Keratinocyte (primary cell): ENCODE data around the gene FOXE3. TPM values are rescaled to one million over a fixed set of nuclear protein-coding genes. Genes with fewer than 3 reads are reported as not detected.

Experiments
- DNase-seq: peaks from one replicate; pipeline ENCODE4 v3.0.0-alpha.2; 2011; ENCODE audit warnings: low read depth, missing footprints, low spot score
- FAIRE-seq: peaks from 2 replicates; lab custom pipeline; 2011; peaks lifted over from hg19 to GRCh38; lab: Jason Lieb, UNC
- H2AFZ ChIP-seq: 2 replicates; pipeline ENCODE4 v1.6.0; 2012; ENCODE audit warnings: low read length, control low read depth, inconsistent platforms; ENCODE audit not compliant: control insufficient read depth
- H3K27ac ChIP-seq: 2 replicates; pipeline ENCODE4 v1.5.1; 2011; ENCODE audit warnings: low read length; ENCODE audit not compliant: control insufficient read depth, insufficient read depth
- H3K27me3 ChIP-seq: 3 replicates; pipeline ENCODE4 v1.6.0; 2011; ENCODE audit warnings: low read length; ENCODE audit not compliant: control insufficient read depth, insufficient read depth; ENCODE audit errors: extremely low read depth
- H3K36me3 ChIP-seq, 2 experiments: 2 replicates in 1 of 2; 3 replicates in 1 of 2; pipeline ENCODE4 v1.5.1; 2011; ENCODE audit warnings: low read length in 2 of 2, mild to moderate bottlenecking in 1 of 2; ENCODE audit not compliant: control insufficient read depth in 2 of 2, insufficient read depth in 2 of 2; ENCODE audit errors: extremely low read depth in 1 of 2
- H3K4me1 ChIP-seq: 3 replicates; pipeline ENCODE4 v1.5.1; 2011; ENCODE audit warnings: low read length; ENCODE audit not compliant: control insufficient read depth, insufficient read depth; ENCODE audit errors: extremely low read depth
- H3K4me2 ChIP-seq: 3 replicates; pipeline ENCODE4 v1.6.0; 2011; ENCODE audit warnings: low read depth, low read length; ENCODE audit not compliant: control insufficient read depth, insufficient read depth; ENCODE audit errors: extremely low read depth
- H3K4me3 ChIP-seq, 3 experiments: fragments of 200-600 bp in 1 of 3; sonication (generic) in 1 of 3; 2 replicates in 2 of 3; 3 replicates in 1 of 3; pipeline ENCODE4 v1.5.1; 2011 to 2016; ENCODE audit warnings: low read length in 3 of 3, mild to moderate bottlenecking in 3 of 3, control low read depth in 2 of 3, inconsistent platforms in 1 of 3, low read depth in 1 of 3, mixed read lengths in 1 of 3, mixed run types in 1 of 3, moderate library complexity in 1 of 3; ENCODE audit not compliant: control insufficient read depth in 2 of 3, insufficient read depth in 2 of 3; ENCODE audit errors: extremely low read depth in 1 of 3
- H3K79me2 ChIP-seq: 2 replicates; pipeline ENCODE4 v1.6.0; 2012; ENCODE audit warnings: low read length; ENCODE audit not compliant: control insufficient read depth, insufficient read depth
- H3K9ac ChIP-seq: 3 replicates; pipeline ENCODE4 v1.6.0; 2011; ENCODE audit warnings: low read length; ENCODE audit not compliant: control insufficient read depth, insufficient read depth; ENCODE audit errors: extremely low read depth
- H3K9me1 ChIP-seq: 3 replicates; pipeline ENCODE4 v1.6.0; 2011; ENCODE audit warnings: low read length; ENCODE audit not compliant: control insufficient read depth, insufficient read depth; ENCODE audit errors: extremely low read depth
- H3K9me3 ChIP-seq: 2 replicates; pipeline ENCODE4 v1.5.1; 2012; ENCODE audit warnings: low read depth, low read length; ENCODE audit not compliant: control insufficient read depth
- H4K20me1 ChIP-seq: 3 replicates; pipeline ENCODE4 v1.6.0; 2011; ENCODE audit warnings: low read length; ENCODE audit not compliant: control insufficient read depth, insufficient read depth; ENCODE audit errors: extremely low read depth
- CTCF ChIP-seq, 3 experiments: IDR thresholded peaks in 1 of 3; conservative IDR thresholded peaks in 1 of 3; optimal IDR thresholded peaks in 1 of 3; 2 replicates in 2 of 3; 3 replicates in 1 of 3; pipeline versions ENCODE3 to v1.5.1; 2011; ENCODE audit warnings: low read length in 3 of 3, mild to moderate bottlenecking in 3 of 3, moderate library complexity in 2 of 3, control low read depth in 1 of 3, inconsistent platforms in 1 of 3; ENCODE audit not compliant: insufficient read depth in 2 of 3; ENCODE audit errors: extremely low read depth in 1 of 3
- EZH2 ChIP-seq: IDR thresholded peaks from one replicate; pipeline ENCODE4 v1.6.1; 2012; ENCODE audit warnings: inconsistent platforms, mild to moderate bottlenecking, low read length, moderate library complexity
- dilution Hi-C: fragments of 300-500 bp; cut with MboI; formaldehyde crosslinking; loops from one replicate; pipeline ENCODE4 v1.7.0; 2020; ENCODE audit warnings: low sequenced_read_pairs; ENCODE audit not compliant: extremely low pct_ligation_motif_present
- polyA plus RNA-seq, 5 experiments: library from polyadenylated mRNA; depleted of rRNA in 3 of 5; stranded (reverse) in 3 of 5; stranded (forward) in 1 of 5; unstranded in 1 of 5; fragments of >200 nt; gene quantifications; 1 replicate in 1 of 5; 2 replicates in 3 of 5; 3 replicates in 1 of 5; pipeline versions ENCODE4 v1.2.1 to v1.2.3, GENCODE V29; 2011 to 2012; ENCODE audit warnings: missing spikeins in 2 of 5, low read depth in 1 of 5, low replicate concordance in 1 of 5

The FOXE3 gene
- polyA plus RNA-seq, 1 donor (not counting 4 experiments of a cell fraction or from before 2014, with no cell fraction given) = not detected

DNA sequence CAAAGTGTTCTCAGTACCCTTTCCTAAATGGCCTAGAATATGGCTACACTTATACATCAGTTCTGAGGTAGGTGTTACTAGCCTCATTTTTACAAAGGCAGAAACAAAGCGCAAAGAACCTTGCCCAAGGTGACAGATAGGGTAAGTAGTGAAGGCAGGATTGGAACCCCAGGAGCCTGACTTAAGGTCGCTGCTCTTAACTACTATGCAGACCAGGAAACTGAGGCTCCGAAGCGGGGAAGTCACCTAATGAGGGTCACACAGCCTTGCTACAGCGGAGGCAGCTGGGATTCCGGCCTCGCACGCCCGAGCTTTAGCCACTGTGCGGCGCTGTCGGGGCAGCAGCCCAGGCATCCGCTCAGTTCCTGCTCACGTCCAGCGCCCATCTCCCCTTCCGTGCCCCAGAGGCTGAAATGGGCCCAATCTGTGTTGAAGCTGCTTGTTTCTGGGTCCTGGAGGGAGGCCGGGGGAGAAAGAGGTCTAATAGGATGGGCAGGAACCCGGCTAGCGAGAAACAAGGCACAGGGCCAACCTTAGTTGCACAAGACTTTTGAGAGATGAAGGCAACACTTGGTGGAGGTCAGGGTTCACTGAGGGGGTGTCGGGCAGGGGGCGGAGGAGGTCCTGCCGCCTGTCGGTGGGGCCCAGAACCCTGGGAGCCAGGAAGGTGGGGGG, 20.4 kb downstream of the FOXE3 start:
- Histone ChIP-seq H4K20me1 (peaks cover 6% of the 10 kb centered on the region), H3K9ac (peak overlapping the region; percentile 66), H3K79me2 (peaks cover 4% of the 10 kb centered on the region), H3K4me3 (peak overlapping the region; percentile 64 to 87 (median 71)), H3K27me3 (peaks cover 50% of the 10 kb centered on the region), H3K27ac (peak overlapping the region; percentile 20), H3K4me2 (peak overlapping the region; percentile 90), H3K9me3 (no peaks in the 10 kb centered on the region), H3K4me1 (peaks cover 46% of the 10 kb centered on the region), H2AFZ (peak overlapping the region; percentile 87), H3K36me3 (no peaks in the 10 kb centered on the region), H3K9me1 (no peaks in the 10 kb centered on the region)
- FAIRE-seq (peak; percentile 36), DNase-seq (no peak)
- dilution Hi-C loops = no loop called here
- TF ChIP-seq CTCF (optimal IDR thresholded peaks at IDR 0.05 in 1 of 3, IDR thresholded peaks at IDR 0.05 in 1 of 3, conservative IDR thresholded peaks at IDR 0.05 in 1 of 3; ENCODE audit: extremely low read depth in 1 of 3, insufficient read depth in 2 of 3, low read length in 3 of 3) (peak; percentile 97 to 100 (median 98)), EZH2 (no peak)

DNA sequence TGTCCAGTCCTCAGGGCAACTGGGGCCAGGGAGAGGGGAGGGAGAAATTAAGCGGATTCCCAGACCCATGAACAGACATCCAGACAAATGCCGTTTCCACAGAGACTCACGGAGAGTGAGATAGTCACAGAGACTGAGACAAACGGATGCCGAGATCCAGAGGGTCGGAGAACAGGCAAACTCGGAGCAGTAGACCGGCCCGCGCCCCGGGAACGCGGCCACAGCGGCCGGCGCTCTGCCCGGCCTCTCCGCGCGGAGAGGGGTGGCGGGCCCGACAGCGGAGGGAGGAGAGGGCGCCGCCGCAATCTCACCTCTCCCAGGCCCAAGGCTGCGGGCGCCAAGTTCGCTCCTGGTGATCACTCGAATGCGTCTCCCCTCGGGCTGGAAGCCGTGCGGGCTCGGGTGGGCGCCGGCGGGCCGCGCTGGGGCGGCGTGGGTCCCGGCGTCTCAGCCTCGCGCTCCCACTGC, 20.9 kb downstream of the FOXE3 start:
- dilution Hi-C loops = no loop called here
- Histone ChIP-seq H3K4me2 (peak overlapping the region; percentile 90), H3K4me3 (peak overlapping the region; percentile 64 to 87 (median 71)), H3K4me1 (peaks cover 40% of the 10 kb centered on the region), H4K20me1 (peaks cover 6% of the 10 kb centered on the region), H3K9ac (peak overlapping the region; percentile 66), H3K9me3 (no peaks in the 10 kb centered on the region), H3K79me2 (peaks cover 4% of the 10 kb centered on the region), H3K27me3 (peaks cover 56% of the 10 kb centered on the region), H2AFZ (peak overlapping the region; percentile 87), H3K27ac (peak overlapping the region; percentile 20), H3K36me3 (no peaks in the 10 kb centered on the region), H3K9me1 (no peaks in the 10 kb centered on the region)
- peak; percentile 36 for FAIRE-seq
- TF ChIP-seq CTCF (optimal IDR thresholded peaks at IDR 0.05 in 1 of 3, IDR thresholded peaks at IDR 0.05 in 1 of 3, conservative IDR thresholded peaks at IDR 0.05 in 1 of 3; ENCODE audit: extremely low read depth in 1 of 3, insufficient read depth in 2 of 3, low read length in 3 of 3) (no peak), EZH2 (no peak)
- DNase-seq = no peak
